HCT116 (cell line): Measurements from ENCODE around the gene EID1. TPM values are rescaled to one million over a fixed set of nuclear protein-coding genes. Genes with fewer than 3 reads are reported as not detected.

Source experiments
- ATAC-seq: fragments of 200-7000 bp; cut with Tn5 transposase; 2 replicates; pipeline ENCODE4 v1.9.1; 2020; ENCODE audit warnings: mild to moderate bottlenecking, moderate library complexity
- BruUV-seq: library from RNA; stranded (reverse); fragments of 400-500 nt; replicated peaks from 2 replicates; lab custom pipeline; 2021; lab: Mats Ljungman, UMichigan
- CTCF ChIA-PET: fragments of 300-600 bp; sonication (Branson Sonifier 250); formaldehyde crosslinking; loops from one replicate; lab custom pipeline; 2021; ENCODE audit warnings: antibody characterized with exemption; lab: Charles Lee
- POLR2A ChIA-PET: fragments of 300-600, 350-600 bp; sonication (Branson Sonifier 250); formaldehyde crosslinking; loops from one replicate; lab custom pipeline; 2021; ENCODE audit warnings: antibody characterized with exemption; lab: Charles Lee
- RAD21 ChIA-PET, 2 experiments: fragments of 300-600 bp; sonication (Branson Sonifier 250); formaldehyde crosslinking; loops; one replicate each; lab custom pipeline; 2023; ENCODE audit warnings: low total read pairs in 2 of 2; ENCODE audit not compliant: uncharacterized antibody in 2 of 2, unreplicated experiment in 2 of 2, low non-redundant PET in 1 of 2; lab: Charles Lee
- DNase-seq: peaks from one replicate; pipeline ENCODE4 v3.0.0-alpha.2; 2010; ENCODE audit warnings: low read depth, low spot score
- H2AFZ ChIP-seq: fragments of 200-600 bp; shearing (Covaris generic), sonication (generic); 2 replicates; pipeline ENCODE4 v1.6.1; 2017; ENCODE audit warnings: low read depth, mixed run types, mixed read lengths, antibody characterized with exemption, low read length; ENCODE audit not compliant: poor library complexity, severe bottlenecking
- H3K27ac ChIP-seq: 2 replicates; pipeline ENCODE4 v1.5.1; 2012; ENCODE audit warnings: low read depth, low read length
- H3K27me3 ChIP-seq: fragments of 200-600 bp; sonication (generic); 2 replicates; pipeline ENCODE4 v1.6.1; 2016; ENCODE audit warnings: mixed run types, low read length, mixed read lengths; ENCODE audit not compliant: insufficient read depth
- H3K36me3 ChIP-seq, 2 experiments: fragments of 200-500 bp in 1 of 2; fragments of 200-600 bp in 1 of 2; sonication (Bioruptor generic) in 1 of 2; sonication (generic) in 1 of 2; 2 replicates each; pipeline versions ENCODE4 v1.5.1 to v1.6.1; 2014 to 2016; ENCODE audit warnings: low read length in 2 of 2, inconsistent platforms in 1 of 2, mixed read lengths in 1 of 2, mixed run types in 1 of 2; ENCODE audit not compliant: insufficient read depth in 2 of 2, control insufficient read depth in 1 of 2
- H3K4me1 ChIP-seq, 2 experiments: fragments of 200-600 bp in 1 of 2; sonication (generic) in 1 of 2; 2 replicates each; pipeline versions ENCODE4 v1.5.1 to v1.6.1; 2012 to 2017; ENCODE audit warnings: low read length in 2 of 2, inconsistent platforms in 1 of 2, mild to moderate bottlenecking in 1 of 2, mixed read lengths in 1 of 2, mixed run types in 1 of 2, moderate library complexity in 1 of 2; ENCODE audit not compliant: insufficient read depth in 2 of 2, control insufficient read depth in 1 of 2
- H3K4me2 ChIP-seq: fragments of 200-600 bp; sonication (generic); 2 replicates; pipeline ENCODE4 v1.6.1; 2017; ENCODE audit warnings: mixed run types, low read length, mixed read lengths
- H3K4me3 ChIP-seq, 2 experiments: fragments of 200-600 bp in 1 of 2; sonication (generic) in 1 of 2; replicated peaks in 1 of 2; 2 replicates each; pipeline ENCODE4 v1.5.1; 2011 to 2016; ENCODE audit warnings: low read length in 2 of 2, control low read depth in 1 of 2, low read depth in 1 of 2, mild to moderate bottlenecking in 1 of 2, mixed read lengths in 1 of 2, mixed run types in 1 of 2
- H3K79me2 ChIP-seq: fragments of 200-600 bp; sonication (generic); 2 replicates; pipeline ENCODE4 v1.6.1; 2017; ENCODE audit warnings: mild to moderate bottlenecking, mixed run types, low read length, moderate library complexity, mixed read lengths; ENCODE audit not compliant: insufficient read depth
- H3K9ac ChIP-seq: fragments of 200-600 bp; sonication (generic); 2 replicates; pipeline ENCODE4 v1.6.1; 2016; ENCODE audit warnings: low read length, mixed read lengths
- H3K9me2 ChIP-seq: fragments of 200-600 bp; sonication (generic), shearing (Covaris generic); 2 replicates; pipeline ENCODE4 v1.6.1; 2017; ENCODE audit warnings: mixed run types, mild to moderate bottlenecking, moderate library complexity; ENCODE audit not compliant: insufficient read depth
- H3K9me3 ChIP-seq, 2 experiments: fragments of 200-500 bp in 1 of 2; fragments of 200-600 bp in 1 of 2; sonication (Bioruptor generic) in 1 of 2; sonication (generic) in 1 of 2; 2 replicates each; pipeline ENCODE4 v1.6.1; 2014 to 2017; ENCODE audit warnings: low read length in 2 of 2, mixed read lengths in 2 of 2, inconsistent platforms in 1 of 2, low read depth in 1 of 2, mild to moderate bottlenecking in 1 of 2, mixed run types in 1 of 2, moderate library complexity in 1 of 2; ENCODE audit not compliant: control insufficient read depth in 1 of 2, insufficient read depth in 1 of 2
- H4K20me1 ChIP-seq: fragments of 200-600 bp; sonication (generic), shearing (Covaris generic); 2 replicates; pipeline ENCODE4 v1.6.1; 2017; ENCODE audit warnings: mixed run types, mild to moderate bottlenecking, moderate library complexity; ENCODE audit not compliant: insufficient read depth
- CTCF ChIP-seq, 3 experiments: fragments of 200-600 bp in 1 of 3; sonication (generic) in 1 of 3; IDR thresholded peaks in 2 of 3; conservative IDR thresholded peaks in 1 of 3; 2 replicates each; pipeline ENCODE4 v1.5.1; 2012 to 2017; ENCODE audit warnings: low read depth in 2 of 3, low read length in 2 of 3, antibody characterized with exemption in 1 of 3, borderline replicate concordance in 1 of 3, control low read depth in 1 of 3, mild to moderate bottlenecking in 1 of 3, mixed read lengths in 1 of 3, mixed run types in 1 of 3, moderate library complexity in 1 of 3; ENCODE audit not compliant: insufficient read depth in 1 of 3
- EGR1 ChIP-seq: IDR thresholded peaks from 2 replicates; pipeline ENCODE4 v1.6.1; 2012; ENCODE audit warnings: low read depth
- FOSL1 ChIP-seq: IDR thresholded peaks from 2 replicates; pipeline ENCODE4 v1.6.1; 2012; ENCODE audit warnings: low read depth
- JUND ChIP-seq: IDR thresholded peaks from 2 replicates; pipeline ENCODE4 v1.6.1; 2012
- POLR2A ChIP-seq: IDR thresholded peaks from 2 replicates; pipeline ENCODE4 v1.7.0; 2011; ENCODE audit warnings: borderline replicate concordance; ENCODE audit not compliant: insufficient read depth, insufficient read length; ENCODE audit errors: extremely low read depth
- POLR2AphosphoS5 ChIP-seq: IDR thresholded peaks from 2 replicates; pipeline ENCODE4 v1.6.1; 2011; ENCODE audit warnings: mild to moderate bottlenecking, low read depth, low read length, moderate library complexity
- SIN3A ChIP-seq: IDR thresholded peaks from 2 replicates; pipeline ENCODE4 v1.6.1; 2012; ENCODE audit warnings: low read depth
- SP1 ChIP-seq: IDR thresholded peaks from 2 replicates; pipeline ENCODE4 v1.6.1; 2012; ENCODE audit warnings: low read depth
- TCF7L2 ChIP-seq: IDR thresholded peaks from 2 replicates; pipeline ENCODE4 v1.7.0; 2011; ENCODE audit warnings: borderline replicate concordance, inconsistent platforms; ENCODE audit not compliant: insufficient read depth, insufficient read length; ENCODE audit errors: extremely low read depth
- YY1 ChIP-seq: IDR thresholded peaks from 2 replicates; pipeline ENCODE4 v1.6.1; 2011; ENCODE audit warnings: low read length, low read depth, moderate library complexity, mild to moderate bottlenecking; ENCODE audit not compliant: insufficient replicate concordance; ENCODE audit errors: extremely low read depth
- ZBTB33 ChIP-seq: IDR thresholded peaks from 2 replicates; pipeline ENCODE4 v1.6.1; 2011; ENCODE audit warnings: mild to moderate bottlenecking, low read length, moderate library complexity; ENCODE audit not compliant: insufficient replicate concordance; ENCODE audit errors: extremely low read depth
- ZFX ChIP-seq: fragments of 450-650 bp; IDR thresholded peaks from 2 replicates; pipeline ENCODE4 v1.6.1; 2017
- ZNF274 ChIP-seq: fragments of 200-500 bp; sonication (Bioruptor generic); IDR thresholded peaks from 2 replicates; pipeline ENCODE4 v1.6.1; 2014; ENCODE audit warnings: mild to moderate bottlenecking, low read depth, low read length, inconsistent platforms
- intact Hi-C: fragments of 100-400 bp; cut with micrococcal nuclease; formaldehyde crosslinking; loops from 2 replicates; pipeline ENCODE4 v1.10.0; 2022
- total RNA-seq: library from RNA; stranded (reverse); gene quantifications from one replicate; pipeline ENCODE4 v1.2.1, GENCODE V29; 2021; ENCODE audit not compliant: unreplicated experiment
- TF ChIP-seq, protein P1 (sequence below): IDR thresholded peaks from 2 replicates; pipeline ENCODE4 v1.6.1; 2012
- TF ChIP-seq, protein P2 (sequence below): IDR thresholded peaks from 2 replicates; pipeline ENCODE4 v1.6.1; 2012; ENCODE audit warnings: low read depth

EID1 gene
- total RNA-seq, 1 experiment from 2014 or later, result 68.6 TPM

DNA sequence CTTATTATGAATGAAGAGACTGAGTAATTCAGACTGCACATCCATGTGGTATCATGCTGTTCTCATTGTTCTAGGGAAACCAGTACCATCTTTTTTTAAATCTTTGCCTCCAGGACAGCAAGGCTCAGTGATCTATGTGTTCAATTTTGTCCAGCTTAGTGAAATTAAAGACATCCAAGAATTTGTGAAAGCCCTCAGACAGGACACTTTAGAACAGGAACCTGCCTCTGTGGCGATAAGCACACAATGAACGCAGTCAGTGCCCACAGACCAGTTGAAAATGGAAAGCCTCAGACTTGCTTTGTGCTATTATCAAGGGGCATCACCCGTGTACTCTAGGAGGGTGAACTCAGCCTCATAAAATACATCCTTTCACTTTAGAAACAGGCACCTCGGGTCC lies 20.1 kb downstream of the EID1 start (continued):
- TF ChIP-seq CTCF (IDR thresholded peaks at IDR 0.05 in 2 of 3, conservative IDR thresholded peaks at IDR 0.05 in 1 of 3; ENCODE audit: borderline replicate concordance in 1 of 3, insufficient read depth in 1 of 3, low read depth in 2 of 3, low read length in 2 of 3) (no peak), POLR2AphosphoS5 (no peak), SIN3A (no peak)
- TF ChIP-seq, protein P1, sequence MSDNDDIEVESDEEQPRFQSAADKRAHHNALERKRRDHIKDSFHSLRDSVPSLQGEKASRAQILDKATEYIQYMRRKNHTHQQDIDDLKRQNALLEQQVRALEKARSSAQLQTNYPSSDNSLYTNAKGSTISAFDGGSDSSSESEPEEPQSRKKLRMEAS, result no peak

DNA sequence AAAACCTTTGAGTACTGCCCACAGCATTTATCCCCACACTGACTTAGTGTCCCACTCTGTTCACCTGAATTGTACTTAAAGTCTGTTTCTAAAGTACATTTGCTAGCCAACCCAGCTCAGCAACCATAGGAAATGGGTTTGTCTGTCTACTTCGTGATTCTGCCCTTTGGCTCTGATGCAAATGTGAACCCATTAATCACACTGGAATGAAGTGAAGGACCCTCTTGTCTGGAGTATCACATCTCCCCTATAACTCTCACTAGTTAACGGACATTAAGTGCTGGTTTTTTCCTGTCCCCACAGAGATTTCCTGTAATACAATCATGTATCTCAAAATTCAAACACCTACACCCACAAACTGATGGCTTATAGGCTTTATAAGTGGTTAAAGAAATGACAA lies 20.5 kb downstream of the EID1 start:
- no peaks in the 10 kb centered on the region for H3K9me3 ChIP-seq
- no peaks in the 10 kb centered on the region for H4K20me1 ChIP-seq
- H3K27me3 ChIP-seq, result no peaks in the 10 kb centered on the region
- H3K9ac ChIP-seq, result no peak overlapping the region
- ChIA-PET RAD21 (no interaction called here), POLR2A (no interaction called here), CTCF (no interaction called here)
- intact Hi-C loops, result no loop called here
- ATAC-seq, result no peak
- H3K4me3 ChIP-seq, result no peak overlapping the region
- H2AFZ ChIP-seq, result no peak overlapping the region
- H3K79me2 ChIP-seq, result no peaks in the 10 kb centered on the region
- H3K36me3 ChIP-seq, result no peaks in the 10 kb centered on the region
- DNase-seq, result no peak
- no TSS peak for BruUV-seq
- H3K9me2 ChIP-seq, result no peaks in the 10 kb centered on the region
- H3K4me1 ChIP-seq, result no peaks in the 10 kb centered on the region
- H3K27ac ChIP-seq, result no peak overlapping the region
- no peak overlapping the region for H3K4me2 ChIP-seq
- TF ChIP-seq POLR2AphosphoS5 (no peak), SP1 (no peak), ZBTB33 (no peak), EGR1 (no peak), FOSL1 (no peak), JUND (no peak), YY1 (no peak), ZFX (no peak), CTCF (IDR thresholded peaks at IDR 0.05 in 2 of 3, conservative IDR thresholded peaks at IDR 0.05 in 1 of 3; ENCODE audit: borderline replicate concordance in 1 of 3, insufficient read depth in 1 of 3, low read depth in 2 of 3, low read length in 2 of 3) (no peak), SIN3A (no peak), TCF7L2 (no peak), ZNF274 (no peak), POLR2A (no peak)
- TF ChIP-seq, protein P2, sequence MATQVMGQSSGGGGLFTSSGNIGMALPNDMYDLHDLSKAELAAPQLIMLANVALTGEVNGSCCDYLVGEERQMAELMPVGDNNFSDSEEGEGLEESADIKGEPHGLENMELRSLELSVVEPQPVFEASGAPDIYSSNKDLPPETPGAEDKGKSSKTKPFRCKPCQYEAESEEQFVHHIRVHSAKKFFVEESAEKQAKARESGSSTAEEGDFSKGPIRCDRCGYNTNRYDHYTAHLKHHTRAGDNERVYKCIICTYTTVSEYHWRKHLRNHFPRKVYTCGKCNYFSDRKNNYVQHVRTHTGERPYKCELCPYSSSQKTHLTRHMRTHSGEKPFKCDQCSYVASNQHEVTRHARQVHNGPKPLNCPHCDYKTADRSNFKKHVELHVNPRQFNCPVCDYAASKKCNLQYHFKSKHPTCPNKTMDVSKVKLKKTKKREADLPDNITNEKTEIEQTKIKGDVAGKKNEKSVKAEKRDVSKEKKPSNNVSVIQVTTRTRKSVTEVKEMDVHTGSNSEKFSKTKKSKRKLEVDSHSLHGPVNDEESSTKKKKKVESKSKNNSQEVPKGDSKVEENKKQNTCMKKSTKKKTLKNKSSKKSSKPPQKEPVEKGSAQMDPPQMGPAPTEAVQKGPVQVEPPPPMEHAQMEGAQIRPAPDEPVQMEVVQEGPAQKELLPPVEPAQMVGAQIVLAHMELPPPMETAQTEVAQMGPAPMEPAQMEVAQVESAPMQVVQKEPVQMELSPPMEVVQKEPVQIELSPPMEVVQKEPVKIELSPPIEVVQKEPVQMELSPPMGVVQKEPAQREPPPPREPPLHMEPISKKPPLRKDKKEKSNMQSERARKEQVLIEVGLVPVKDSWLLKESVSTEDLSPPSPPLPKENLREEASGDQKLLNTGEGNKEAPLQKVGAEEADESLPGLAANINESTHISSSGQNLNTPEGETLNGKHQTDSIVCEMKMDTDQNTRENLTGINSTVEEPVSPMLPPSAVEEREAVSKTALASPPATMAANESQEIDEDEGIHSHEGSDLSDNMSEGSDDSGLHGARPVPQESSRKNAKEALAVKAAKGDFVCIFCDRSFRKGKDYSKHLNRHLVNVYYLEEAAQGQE, result no peak
